Pancreas (tissue), 10 donors: ENCODE data around the gene SIX1. TPM values are rescaled to one million over a fixed set of nuclear protein-coding genes. Genes with fewer than 3 reads are reported as not detected.

Experiments
- ATAC-seq, 4 donors: fragments of 200-7000 bp; cut with Tn5 transposase; one replicate each; pipeline versions ENCODE4 v1.8.0 to v1.9.1; 2020; ENCODE audit warnings: mild to moderate bottlenecking in 4 of 4, moderate library complexity in 4 of 4
- DNase-seq, 6 donors: peaks; one replicate each; pipeline ENCODE4 v3.0.0-alpha.2; 2020
- FAIRE-seq: peaks from 2 replicates; lab custom pipeline; 2012; peaks lifted over from hg19 to GRCh38; lab: Jason Lieb, UNC
- H3K27ac ChIP-seq, 4 donors: fragments of 200-600 bp; sonication (generic); 1 replicate in 3 of 4; 2 replicates in 1 of 4; pipeline versions ENCODE4 v1.5.0 to v1.8.0; 2020
- H3K27me3 ChIP-seq, 4 donors: fragments of 200-600 bp; one replicate each; pipeline ENCODE4 v1.8.0; 2021
- H3K36me3 ChIP-seq, 3 donors: fragments of 200-600 bp; sonication (generic) in 1 of 3; one replicate each; pipeline versions ENCODE4 v1.5.0 to v1.8.0; 2020 to 2021
- H3K4me1 ChIP-seq, 3 donors: fragments of 200-600 bp; one replicate each; pipeline ENCODE4 v1.8.0; 2021
- H3K4me3 ChIP-seq, 4 donors: fragments of 200-600 bp; sonication (generic) in 2 of 4; one replicate each; pipeline versions ENCODE4 v1.5.0 to v1.8.0; 2020 to 2021
- H3K9me3 ChIP-seq, 4 donors: fragments of 200-600 bp; one replicate each; pipeline ENCODE4 v1.8.0; 2021
- WGBS, 2 donors: extraction: QIAGEN DNeasy Blood & Tissue Kit; methylation state at CpG; one replicate each; pipeline ENCODE4 v1.1.7; 2013; 5-methylcytosine and 5-hydroxymethylcytosine counted together
- intact Hi-C, 3 donors: fragments of 100-400 bp; cut with DNase I; formaldehyde crosslinking; loops; one replicate each; pipeline versions ENCODE4 v1.11.1 to v1.14.2; 2022
- polyA plus RNA-seq, 2 donors: library from polyadenylated mRNA; stranded (reverse); fragments of 200-250 nt; gene quantifications; one replicate each; pipeline ENCODE4 v1.2.3, GENCODE V29; 2013
- total RNA-seq, 6 donors: library from RNA; stranded (reverse); fragmentation: NEBNext Ultra II Directional in 4 of 6; extraction: Animal tissue kit (Norgen Biotek cat#: 25700) in 4 of 6; gene quantifications; one replicate each; pipeline versions ENCODE4 v1.2.1 to v1.2.4, GENCODE V29; 2021 to 2023
- TF ChIP-seq, protein P1 (sequence below), 4 donors: fragments of 200-600 bp; sonication (generic) in 3 of 4; IDR thresholded peaks; one replicate each; pipeline versions ENCODE4 v1.5.0 to v1.8.0; 2021; ENCODE audit warnings: antibody characterized with exemption in 4 of 4
- donor health status: healthy with polysubstance abuse.
- donor health status: DM: no; HTN: no; CAD: no; lungs with moderate emphysema.
- donor health status: DM: no; HTN: no; CAD: no.
- donor health status: control.
- donor health status: control.
- donor health status: Bipolar disorder and iron deficiency.
- donor health status: DM: yes; HTN: yes; CAD: no.
- donor health status: DM: no; HTN: no; CAD: no.
- donor health status: DM: no; HTN: no; CAD: no.
- donor health status: DM: yes; HTN: yes; CAD: no.

Gene SIX1
- total and polyA plus RNA-seq, 8 donors, result 0.06 to 0.09 (median 0.07) TPM; not detected in 4

DNA sequence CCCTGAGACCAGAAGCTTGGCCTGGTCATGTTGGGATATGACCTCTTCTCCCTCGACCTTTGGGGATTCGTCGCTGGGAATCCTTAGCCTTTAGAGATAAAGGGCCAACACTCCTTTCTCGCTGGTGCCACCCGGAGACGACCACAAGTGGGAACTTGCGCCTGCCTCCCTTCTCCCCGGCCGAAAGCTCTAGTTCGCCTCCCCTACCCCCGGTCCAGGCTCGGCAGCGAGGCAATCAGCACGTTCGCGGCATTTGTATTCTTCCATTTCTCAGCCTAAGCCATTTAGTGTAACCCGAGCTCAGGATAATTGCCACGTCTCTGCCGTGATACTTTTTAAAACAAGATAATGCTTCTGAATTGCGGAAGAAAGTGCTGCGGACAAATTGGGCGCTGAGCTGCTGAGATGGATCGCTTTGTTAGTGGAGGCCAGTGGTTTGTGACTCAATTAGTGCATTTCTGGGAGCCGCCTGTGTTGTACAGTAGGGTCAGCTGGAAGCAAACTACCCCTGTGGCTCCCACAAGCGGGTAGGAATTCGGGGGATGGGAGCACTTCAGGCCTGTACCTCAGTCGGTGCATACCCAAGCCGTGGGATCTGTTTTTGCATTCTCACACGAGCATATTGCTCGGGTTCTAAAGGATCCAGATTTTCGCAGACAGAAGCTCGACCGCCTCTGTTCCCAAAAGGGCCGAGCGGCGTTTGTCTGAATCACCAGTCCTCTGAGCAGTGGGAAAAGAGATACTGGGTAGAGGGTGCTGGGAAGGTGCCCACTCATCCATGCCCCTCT, 6.8 kb upstream of the SIX1 start:
- no peak for ATAC-seq
- DNase-seq, result no peak
- intact Hi-C loops, result no loop called here
- no peaks in the 10 kb centered on the region for H3K9me3 ChIP-seq
- H3K4me1 ChIP-seq, result peaks cover 0 to 3% (median 0%) of the 10 kb centered on the region in 3 donors
- no peak overlapping the region for H3K27ac ChIP-seq
- no peaks in the 10 kb centered on the region for H3K36me3 ChIP-seq
- peaks cover 13 to 53% (median 16%) of the 10 kb centered on the region in 4 donors for H3K27me3 ChIP-seq
- TF ChIP-seq, protein P1, sequence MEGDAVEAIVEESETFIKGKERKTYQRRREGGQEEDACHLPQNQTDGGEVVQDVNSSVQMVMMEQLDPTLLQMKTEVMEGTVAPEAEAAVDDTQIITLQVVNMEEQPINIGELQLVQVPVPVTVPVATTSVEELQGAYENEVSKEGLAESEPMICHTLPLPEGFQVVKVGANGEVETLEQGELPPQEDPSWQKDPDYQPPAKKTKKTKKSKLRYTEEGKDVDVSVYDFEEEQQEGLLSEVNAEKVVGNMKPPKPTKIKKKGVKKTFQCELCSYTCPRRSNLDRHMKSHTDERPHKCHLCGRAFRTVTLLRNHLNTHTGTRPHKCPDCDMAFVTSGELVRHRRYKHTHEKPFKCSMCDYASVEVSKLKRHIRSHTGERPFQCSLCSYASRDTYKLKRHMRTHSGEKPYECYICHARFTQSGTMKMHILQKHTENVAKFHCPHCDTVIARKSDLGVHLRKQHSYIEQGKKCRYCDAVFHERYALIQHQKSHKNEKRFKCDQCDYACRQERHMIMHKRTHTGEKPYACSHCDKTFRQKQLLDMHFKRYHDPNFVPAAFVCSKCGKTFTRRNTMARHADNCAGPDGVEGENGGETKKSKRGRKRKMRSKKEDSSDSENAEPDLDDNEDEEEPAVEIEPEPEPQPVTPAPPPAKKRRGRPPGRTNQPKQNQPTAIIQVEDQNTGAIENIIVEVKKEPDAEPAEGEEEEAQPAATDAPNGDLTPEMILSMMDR (IDR thresholded peaks at IDR 0.05), result no peak
- H3K4me3 ChIP-seq, result peak overlapping the region in 2 of 4 donors; percentile 51 to 56
- FAIRE-seq, result no peak
- 28 to 34% methylated on average over 36 of the region's 36 CpGs for WGBS, 2 donors

DNA sequence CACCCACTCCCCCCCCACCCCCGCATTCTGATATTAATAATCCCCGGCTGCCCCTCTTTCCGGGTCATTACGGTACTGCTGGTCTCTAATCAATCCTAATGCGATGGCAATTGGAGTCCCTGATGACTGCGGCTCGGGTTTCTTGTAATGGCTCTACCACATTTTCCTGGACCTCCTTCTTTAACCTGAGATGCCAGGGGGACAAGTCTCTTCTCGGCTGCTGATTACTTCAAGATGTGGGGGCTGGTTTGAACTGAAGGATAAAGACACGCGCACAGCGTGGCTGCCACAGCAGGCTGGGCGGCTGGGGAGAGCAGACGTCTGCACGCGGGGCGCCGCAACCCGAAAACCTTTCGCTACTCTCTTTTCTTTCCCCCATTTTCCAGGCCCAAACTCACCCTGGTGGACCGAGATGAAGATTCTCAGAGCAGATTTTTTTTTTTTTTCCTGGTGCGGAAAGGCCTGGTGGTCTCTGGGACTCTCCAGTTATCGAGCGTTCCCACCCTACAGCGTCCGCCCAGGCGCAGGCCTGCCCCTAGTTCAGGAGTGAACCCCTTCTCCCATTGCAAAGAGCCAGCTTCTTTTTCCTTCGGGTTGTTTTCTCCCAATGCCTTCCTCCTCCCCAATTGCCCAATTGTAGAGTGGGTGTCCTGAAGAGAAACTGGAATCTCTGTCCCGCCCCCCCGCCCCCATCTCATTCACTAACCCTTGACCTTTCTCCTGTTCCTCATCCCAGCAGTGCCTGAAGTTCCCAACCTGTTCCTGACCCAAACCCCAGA, 6.0 kb upstream of the SIX1 start:
- 37 to 38% methylated on average over 29 of the region's 29 CpGs for WGBS, 2 donors
- H3K27me3 ChIP-seq, result peaks cover 13 to 51% (median 15%) of the 10 kb centered on the region in 4 donors
- no peak for FAIRE-seq

DNA sequence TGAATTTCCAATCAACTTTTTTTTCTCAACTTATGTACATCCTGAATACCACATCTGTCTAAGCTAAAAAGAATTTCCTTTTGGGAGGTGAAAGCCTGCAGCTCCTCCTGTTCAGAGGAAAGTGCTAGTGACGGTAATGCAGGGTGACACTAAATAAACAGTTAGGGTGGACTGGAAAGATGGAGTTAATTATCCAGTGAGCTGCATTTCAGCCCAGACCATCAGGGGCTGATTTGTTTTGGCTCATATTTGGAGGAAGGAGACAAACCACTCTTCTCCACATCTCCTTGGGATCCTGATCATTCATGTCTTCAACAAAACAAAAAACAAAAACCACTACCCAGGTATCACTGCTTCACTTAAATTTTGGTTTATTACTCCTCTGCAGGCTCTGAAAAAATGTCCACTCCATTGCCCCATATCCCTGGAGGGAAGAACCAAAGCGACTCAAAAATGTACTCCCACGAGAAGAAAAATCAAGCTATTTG, 5.1 kb upstream of the SIX1 start:
- Histone ChIP-seq H3K4me3 (no peak overlapping the region), H3K27ac (no peak overlapping the region), H3K9me3 (no peaks in the 10 kb centered on the region), H3K36me3 (no peaks in the 10 kb centered on the region), H3K4me1 (peaks cover 0 to 5% (median 0%) of the 10 kb centered on the region in 3 donors), H3K27me3 (peaks cover 13 to 57% (median 15%) of the 10 kb centered on the region in 4 donors)
- FAIRE-seq, result no peak
- intact Hi-C loops, result no loop called here
- TF ChIP-seq, protein P1 (IDR thresholded peaks at IDR 0.05), result no peak
- ATAC-seq, result no peak
- WGBS, 2 donors, result 33 to 42% methylated on average over 3 of the region's 3 CpGs
- no peak for DNase-seq

More for the DNA sequence above, 6.0 kb upstream of the SIX1 start:
- intact Hi-C loops, result no loop called here
- TF ChIP-seq, protein P1 (IDR thresholded peaks at IDR 0.05), result no peak
- H3K4me1 ChIP-seq, result peaks cover 0 to 3% (median 0%) of the 10 kb centered on the region in 3 donors
- H3K36me3 ChIP-seq, result no peaks in the 10 kb centered on the region
- ATAC-seq, result no peak
- no peak for DNase-seq
- H3K27ac ChIP-seq, result no peak overlapping the region
- H3K9me3 ChIP-seq, result no peaks in the 10 kb centered on the region
- H3K4me3 ChIP-seq, result no peak overlapping the region

DNA sequence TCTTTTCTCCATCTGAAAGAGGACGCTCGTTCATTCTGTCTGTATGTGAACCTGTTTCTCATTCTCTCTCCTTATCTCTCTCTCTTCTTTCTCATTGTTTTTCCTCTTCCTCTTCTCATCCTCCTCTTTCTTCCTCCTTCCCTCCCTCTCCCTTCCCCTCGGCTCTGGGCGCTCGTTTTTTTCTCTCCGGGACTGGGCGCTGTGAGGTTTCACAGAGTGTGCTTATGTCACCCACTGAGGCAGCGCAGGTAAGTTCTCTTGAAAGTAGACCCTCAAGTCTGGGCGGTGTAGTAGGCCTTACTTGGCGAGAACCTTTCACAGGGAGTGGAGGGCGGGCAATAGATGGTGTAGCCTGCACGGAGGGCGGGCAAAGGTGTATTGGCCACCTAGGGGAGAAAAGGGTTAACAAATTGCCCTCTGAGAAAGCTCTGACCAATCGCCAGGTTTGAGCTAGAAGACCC, 4.5 kb upstream of the SIX1 start:
- no peak for FAIRE-seq

More for the DNA sequence above, 4.5 kb upstream of the SIX1 start:
- Histone ChIP-seq H3K9me3 (no peaks in the 10 kb centered on the region), H3K27ac (no peak overlapping the region), H3K36me3 (no peaks in the 10 kb centered on the region), H3K27me3 (peaks cover 13 to 59% (median 17%) of the 10 kb centered on the region in 4 donors), H3K4me3 (no peak overlapping the region), H3K4me1 (peaks cover 4 to 10% (median 5%) of the 10 kb centered on the region in 3 donors)
- DNase-seq (no peak), ATAC-seq (no peak)
- intact Hi-C loops, result no loop called here
- TF ChIP-seq, protein P1 (IDR thresholded peaks at IDR 0.05), result no peak
- 15 to 21% methylated on average over 14 of the region's 14 CpGs for whole genome bisulfite sequencing, 2 donors
